Mucosa of rectum (tissue), 2 donors: ENCODE data around the gene IZUMO1.
A peak's percentile ranks its signal among the peaks of the same experiment; 100 is the strongest.
"Not testable (repeated sequence)": the region's sequence is repeated elsewhere in the genome, so short reads cannot be mapped to it uniquely, and the experiment has no call there.

Source experiments
- H3K27ac ChIP-seq, 2 donors: one replicate each; pipeline ENCODE4 v1.7.0; 2013; ENCODE audit warnings: inconsistent platforms in 2 of 2, low read depth in 2 of 2, low read length in 2 of 2
- H3K27me3 ChIP-seq, 2 donors: one replicate each; pipeline ENCODE4 v1.7.0; 2013; ENCODE audit warnings: low read length in 2 of 2; ENCODE audit not compliant: control insufficient read depth in 2 of 2, insufficient read depth in 2 of 2
- H3K36me3 ChIP-seq, 2 donors: one replicate each; pipeline ENCODE4 v1.7.0; 2013; ENCODE audit warnings: low read length in 2 of 2; ENCODE audit not compliant: control insufficient read depth in 2 of 2, insufficient read depth in 2 of 2
- H3K4me1 ChIP-seq, 2 donors: one replicate each; pipeline ENCODE4 v1.7.0; 2013; ENCODE audit warnings: low read length in 2 of 2, mild to moderate bottlenecking in 1 of 2; ENCODE audit not compliant: control insufficient read depth in 2 of 2, insufficient read depth in 2 of 2
- H3K4me3 ChIP-seq, 2 donors: one replicate each; pipeline ENCODE4 v1.7.0; 2013; ENCODE audit warnings: low read length in 2 of 2
- H3K9ac ChIP-seq, 2 donors: one replicate each; pipeline ENCODE4 v1.7.0; 2013; ENCODE audit warnings: low read length in 2 of 2, low read depth in 1 of 2, mild to moderate bottlenecking in 1 of 2
- H3K9me3 ChIP-seq, 2 donors: one replicate each; pipeline ENCODE4 v1.7.0; 2013; ENCODE audit warnings: low read length in 2 of 2; ENCODE audit not compliant: control insufficient read depth in 2 of 2
- donor health status: healthy.
- donor health status: Normal muscosa, but diverticular disease.

IZUMO1 gene

DNA sequence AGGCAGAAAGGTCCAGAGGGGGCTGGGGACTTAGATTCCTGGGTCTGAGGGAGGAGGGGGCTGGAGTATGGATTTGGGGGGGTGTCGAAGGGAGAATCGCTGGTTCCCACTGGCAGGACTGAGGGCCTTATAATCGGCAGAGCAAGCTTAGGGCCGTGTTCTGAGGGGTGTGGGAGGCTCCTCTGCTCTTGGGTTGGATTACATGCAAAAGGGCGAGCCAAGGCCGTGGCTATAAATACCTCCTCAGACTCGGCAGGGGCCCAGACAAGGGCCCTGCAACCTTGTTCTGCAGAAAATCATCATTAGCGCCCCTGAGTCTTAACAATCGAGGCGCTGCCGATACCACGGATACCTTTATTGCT lies 26.5 kb downstream of the IZUMO1 start:
- Histone ChIP-seq H3K27me3 (no peaks in the 10 kb centered on the region), H3K36me3 (no peaks in the 10 kb centered on the region), H3K9ac (no peak overlapping the region), H3K9me3 (no peaks in the 10 kb centered on the region), H3K4me3 (peak overlapping the region; percentile 26 to 86), H3K27ac (peak overlapping the region in 1 of 2 donors; percentile 91), H3K4me1 (peaks cover 12 to 16% of the 10 kb centered on the region in 2 donors)

GRCh38 chr19:48719263-48720171 lies 27.2 kb downstream of the IZUMO1 start, which contains the start of gene MAMSTR:
Gene MAMSTR, minus strand, starts transcription at chr19:48719725. Its CDS starts 694 bp downstream, at chr19:48719031.
- Histone ChIP-seq H3K9me3 (no peaks in the 10 kb centered on the region), H3K36me3 (no peaks in the 10 kb centered on the region), H3K27me3 (no peaks in the 10 kb centered on the region), H3K4me1 (peaks cover 17 to 22% of the 10 kb centered on the region in 2 donors), H3K4me3 (peak within 1 kb of the TSS; percentile 74 to 86), H3K9ac (no peak within 1 kb of the TSS), H3K27ac (peak within 1 kb of the TSS; percentile 75 to 91)

GRCh38 chr19:48718711-48719231 lies 27.9 kb downstream of the IZUMO1 start:
- Histone ChIP-seq H3K27ac (no peak overlapping the region), H3K27me3 (no peaks in the 10 kb centered on the region), H3K4me3 (no peak overlapping the region), H3K9ac (no peak overlapping the region), H3K4me1 (peaks cover 15 to 25% of the 10 kb centered on the region in 2 donors), H3K9me3 (no peaks in the 10 kb centered on the region), H3K36me3 (no peaks in the 10 kb centered on the region)

DNA sequence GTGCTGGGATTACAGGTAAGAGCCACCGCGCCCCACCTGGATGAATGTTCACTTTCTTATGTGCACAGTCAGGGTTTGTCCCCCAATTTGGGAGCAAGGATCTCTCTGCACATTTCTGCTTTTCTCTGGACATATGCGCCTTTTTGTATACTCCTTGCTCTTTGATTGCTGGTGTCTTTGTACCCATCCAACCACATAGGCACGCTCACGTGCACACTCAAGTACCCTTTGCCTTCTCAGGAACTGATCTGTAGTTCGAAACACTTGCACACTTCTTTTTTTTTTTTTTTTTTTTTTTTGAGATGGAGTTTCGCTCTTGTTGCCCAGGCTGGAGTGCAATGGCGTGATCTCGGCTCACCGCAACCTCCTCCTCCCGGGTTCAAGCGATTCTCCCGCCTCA lies 28.6 kb downstream of the IZUMO1 start:
- H3K36me3 ChIP-seq, H3K9me3 ChIP-seq, H3K27me3 ChIP-seq, H3K4me3 ChIP-seq, H3K9ac ChIP-seq, H3K27ac ChIP-seq: not testable (repeated sequence)
- peaks cover 20 to 31% of the 10 kb centered on the region in 2 donors for H3K4me1 ChIP-seq

DNA sequence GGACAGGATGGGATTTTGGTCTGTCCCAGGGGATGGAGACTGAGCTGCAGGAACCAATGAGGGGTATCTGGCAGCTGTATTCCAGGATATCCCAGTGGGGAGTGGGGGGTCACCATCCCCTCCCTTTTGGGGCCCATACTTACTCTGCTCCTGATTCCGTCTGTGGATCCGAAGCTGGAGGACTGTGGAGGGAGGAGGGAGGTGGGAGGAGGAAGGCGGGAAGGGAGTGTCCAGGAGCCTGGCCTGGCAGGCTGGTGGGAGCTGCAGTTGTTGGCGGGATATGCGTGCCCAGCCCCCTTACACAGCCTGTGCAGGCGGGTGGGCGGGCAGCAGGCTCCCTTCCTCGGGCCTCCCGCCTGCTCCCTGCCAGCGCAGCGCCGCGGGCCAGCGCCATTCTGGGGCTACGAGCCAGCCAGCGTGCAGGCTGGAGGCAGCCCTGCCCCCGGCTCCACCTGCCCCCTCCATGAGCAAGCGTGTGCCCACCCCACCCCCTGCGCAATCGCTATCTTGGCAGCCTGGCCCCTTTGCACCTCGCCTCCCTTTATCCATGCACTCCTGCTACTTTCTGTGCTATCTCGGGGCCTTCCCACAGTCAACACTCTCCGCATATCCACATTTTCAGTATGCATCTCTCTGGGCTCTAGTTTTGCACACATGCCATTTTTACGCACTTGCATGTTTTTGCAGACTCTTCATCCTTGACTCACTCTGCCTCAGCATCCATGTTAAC lies 30.0 kb downstream of the IZUMO1 start:
- Histone ChIP-seq H3K4me1 (peaks cover 24 to 36% of the 10 kb centered on the region in 2 donors), H3K27me3 (no peaks in the 10 kb centered on the region), H3K9me3 (no peaks in the 10 kb centered on the region), H3K36me3 (no peaks in the 10 kb centered on the region), H3K4me3 (peak overlapping the region in 1 of 2 donors; percentile 31), H3K9ac (peak overlapping the region in 1 of 2 donors; percentile 17), H3K27ac (peak overlapping the region; percentile 27 to 63)

- Histone ChIP-seq H3K9me3 (peaks cover 0 to 2% of the 10 kb centered on the region in 2 donors), H3K27me3 (no peaks in the 10 kb centered on the region), H3K4me3 (peak overlapping the region in 1 of 2 donors; percentile 74), H3K27ac (peak overlapping the region; percentile 27 to 89), H3K9ac (peak overlapping the region in 1 of 2 donors; percentile 39), H3K4me1 (peaks cover 24 to 36% of the 10 kb centered on the region in 2 donors), H3K36me3 (no peaks in the 10 kb centered on the region)
These were observed 31.0 kb downstream of the IZUMO1 start for GRCh38 chr19:48715681-48716171.

GRCh38 chr19:48714759-48715675 lies 31.7 kb downstream of the IZUMO1 start:
- Histone ChIP-seq H3K27ac (peak overlapping the region; percentile 81 to 89), H3K4me1 (peaks cover 24 to 36% of the 10 kb centered on the region in 2 donors), H3K9me3 (peaks cover 0 to 2% of the 10 kb centered on the region in 2 donors), H3K36me3 (no peaks in the 10 kb centered on the region), H3K9ac (peak overlapping the region; percentile 88 to 93), H3K27me3 (no peaks in the 10 kb centered on the region), H3K4me3 (peak overlapping the region; percentile 74 to 75)

GRCh38 chr19:48713864-48714755 lies 32.6 kb downstream of the IZUMO1 start:
- Histone ChIP-seq H3K9me3 (peaks cover 0 to 2% of the 10 kb centered on the region in 2 donors), H3K27me3 (no peaks in the 10 kb centered on the region), H3K4me1 (peaks cover 24 to 36% of the 10 kb centered on the region in 2 donors)

More at GRCh38 chr19:48713864-48714755, 32.6 kb downstream of the IZUMO1 start:
- peak overlapping the region; percentile 82 to 91 for H3K4me3 ChIP-seq
- peak overlapping the region; percentile 88 to 93 for H3K9ac ChIP-seq
- H3K36me3 ChIP-seq = no peaks in the 10 kb centered on the region
- peak overlapping the region; percentile 81 to 89 for H3K27ac ChIP-seq
